PFSK-1 (cell line): ENCODE results near the gene PJA2.

Experiments
- SIN3A ChIP-seq: IDR thresholded peaks from 2 replicates; pipeline ENCODE4 v1.6.1; 2012; ENCODE audit warnings: mild to moderate bottlenecking, low read length, moderate library complexity, borderline replicate concordance; ENCODE audit not compliant: insufficient read depth
- TAF1 ChIP-seq: IDR thresholded peaks from 2 replicates; pipeline ENCODE4 v1.6.1; 2012; ENCODE audit warnings: low read length, control low read depth, borderline replicate concordance; ENCODE audit not compliant: insufficient read depth

DNA sequence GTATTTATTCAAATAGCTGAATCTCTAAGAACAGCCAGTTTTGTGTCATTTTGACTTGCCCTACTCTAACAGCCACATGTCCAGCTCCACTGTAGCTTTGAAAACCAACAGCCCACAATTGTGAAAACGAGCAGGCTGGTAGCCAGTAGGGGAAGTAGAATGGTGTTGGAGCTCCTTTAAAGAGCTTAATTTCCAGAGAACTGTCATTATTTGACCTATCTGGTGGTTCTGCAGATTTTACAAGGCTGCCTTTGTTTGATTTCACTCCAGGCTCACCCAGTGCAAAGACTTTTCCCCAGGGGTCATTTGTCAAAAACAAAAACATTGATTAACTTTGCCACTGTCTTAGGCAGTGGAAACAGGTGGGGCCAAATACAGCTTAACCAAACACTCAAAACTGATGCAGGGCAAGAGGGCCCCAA lies 3.2 kb upstream of the PJA2 start:
- TF ChIP-seq TAF1 (no peak), SIN3A (no peak)
